GM12864 (cell line): Measurements from ENCODE around the gene FAAP100.

Experiments
- DNase-seq: peaks from one replicate; pipeline ENCODE4 v3.0.0-alpha.2; 2011; ENCODE audit warnings: low read depth
- H3K4me3 ChIP-seq: 2 replicates; pipeline ENCODE4 v1.5.1; 2011; ENCODE audit warnings: mild to moderate bottlenecking, low read depth, low read length, control low read depth
- TF ChIP-seq, protein P1 (sequence below): IDR thresholded peaks from 2 replicates; pipeline ENCODE4 v1.5.1; 2011; ENCODE audit warnings: low read depth, mild to moderate bottlenecking, moderate library complexity, low read length, control low read depth, inconsistent platforms; ENCODE audit errors: missing control alignments

The FAAP100 gene

DNA sequence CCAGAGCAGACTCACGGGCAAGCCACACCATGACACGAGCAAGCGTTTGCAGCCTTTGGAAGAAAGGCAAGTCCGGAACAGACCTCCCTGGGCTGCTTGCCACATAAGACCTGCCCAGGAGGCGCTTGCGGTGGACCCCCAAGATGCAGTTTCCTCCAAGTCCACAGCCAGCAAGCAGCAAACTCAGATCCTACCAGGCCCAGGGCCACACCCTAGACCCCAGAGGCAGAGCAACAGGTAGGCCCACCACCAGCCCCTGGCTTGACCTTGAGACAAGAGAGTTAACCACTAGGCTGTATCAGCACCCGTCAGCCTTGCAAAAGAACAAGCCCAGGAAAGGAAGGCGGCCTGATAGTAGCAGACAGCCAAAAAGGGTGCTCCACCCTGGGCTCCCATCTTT, 2.3 kb downstream of the FAAP100 start:
- TF ChIP-seq, protein P1, sequence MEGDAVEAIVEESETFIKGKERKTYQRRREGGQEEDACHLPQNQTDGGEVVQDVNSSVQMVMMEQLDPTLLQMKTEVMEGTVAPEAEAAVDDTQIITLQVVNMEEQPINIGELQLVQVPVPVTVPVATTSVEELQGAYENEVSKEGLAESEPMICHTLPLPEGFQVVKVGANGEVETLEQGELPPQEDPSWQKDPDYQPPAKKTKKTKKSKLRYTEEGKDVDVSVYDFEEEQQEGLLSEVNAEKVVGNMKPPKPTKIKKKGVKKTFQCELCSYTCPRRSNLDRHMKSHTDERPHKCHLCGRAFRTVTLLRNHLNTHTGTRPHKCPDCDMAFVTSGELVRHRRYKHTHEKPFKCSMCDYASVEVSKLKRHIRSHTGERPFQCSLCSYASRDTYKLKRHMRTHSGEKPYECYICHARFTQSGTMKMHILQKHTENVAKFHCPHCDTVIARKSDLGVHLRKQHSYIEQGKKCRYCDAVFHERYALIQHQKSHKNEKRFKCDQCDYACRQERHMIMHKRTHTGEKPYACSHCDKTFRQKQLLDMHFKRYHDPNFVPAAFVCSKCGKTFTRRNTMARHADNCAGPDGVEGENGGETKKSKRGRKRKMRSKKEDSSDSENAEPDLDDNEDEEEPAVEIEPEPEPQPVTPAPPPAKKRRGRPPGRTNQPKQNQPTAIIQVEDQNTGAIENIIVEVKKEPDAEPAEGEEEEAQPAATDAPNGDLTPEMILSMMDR = no peak
- DNase-seq = no peak
- no peak overlapping the region for H3K4me3 ChIP-seq

DNA sequence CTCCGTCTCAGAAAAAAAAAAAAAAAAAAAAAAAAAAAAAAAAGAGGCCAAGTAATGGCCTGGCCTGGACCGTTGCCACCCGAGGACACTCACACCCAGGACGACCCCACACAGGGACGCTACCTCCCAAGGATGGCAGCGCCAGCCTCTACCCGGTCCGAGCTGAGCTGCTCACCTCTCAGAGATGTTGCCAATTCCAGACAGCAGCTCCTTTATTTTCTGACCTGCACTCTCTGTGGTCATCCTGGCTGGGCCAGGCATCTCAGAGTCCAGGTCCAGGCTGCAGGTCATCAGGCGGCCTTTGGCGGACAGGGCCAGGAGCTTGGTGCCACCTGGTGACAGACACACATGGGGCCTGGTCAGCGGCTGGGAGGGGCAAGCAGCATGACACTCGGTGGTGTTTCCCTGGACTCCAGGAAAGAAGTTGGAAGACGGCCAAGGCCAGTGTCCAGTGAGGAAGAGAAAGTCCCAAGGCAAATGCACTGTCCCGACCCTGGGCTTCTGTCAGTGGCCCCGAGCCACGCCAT, 3.1 kb downstream of the FAAP100 start:
- no peak overlapping the region for H3K4me3 ChIP-seq
- TF ChIP-seq, protein P1 = no peak
- no peak for DNase-seq

DNA sequence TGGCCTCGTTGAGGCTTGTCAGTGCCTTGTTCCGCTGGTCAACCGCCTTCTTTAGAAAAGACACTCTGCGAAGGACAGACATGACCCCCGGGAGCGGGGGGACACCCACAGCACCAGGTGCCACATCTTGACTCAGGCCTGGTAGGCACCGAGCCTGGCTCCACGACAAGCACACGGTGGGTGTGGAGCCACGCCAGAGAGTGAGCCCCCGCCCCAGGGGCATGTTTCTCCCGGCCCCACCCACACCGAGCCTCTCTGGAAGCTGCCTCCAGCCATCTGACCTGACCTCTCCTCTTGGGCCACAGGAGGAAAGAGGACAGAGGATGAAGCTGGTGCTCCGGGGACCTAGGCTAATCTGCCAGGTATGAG, 4.6 kb downstream of the FAAP100 start:
- no peak for DNase-seq
- H3K4me3 ChIP-seq = no peak overlapping the region
- TF ChIP-seq, protein P1 = no peak

DNA sequence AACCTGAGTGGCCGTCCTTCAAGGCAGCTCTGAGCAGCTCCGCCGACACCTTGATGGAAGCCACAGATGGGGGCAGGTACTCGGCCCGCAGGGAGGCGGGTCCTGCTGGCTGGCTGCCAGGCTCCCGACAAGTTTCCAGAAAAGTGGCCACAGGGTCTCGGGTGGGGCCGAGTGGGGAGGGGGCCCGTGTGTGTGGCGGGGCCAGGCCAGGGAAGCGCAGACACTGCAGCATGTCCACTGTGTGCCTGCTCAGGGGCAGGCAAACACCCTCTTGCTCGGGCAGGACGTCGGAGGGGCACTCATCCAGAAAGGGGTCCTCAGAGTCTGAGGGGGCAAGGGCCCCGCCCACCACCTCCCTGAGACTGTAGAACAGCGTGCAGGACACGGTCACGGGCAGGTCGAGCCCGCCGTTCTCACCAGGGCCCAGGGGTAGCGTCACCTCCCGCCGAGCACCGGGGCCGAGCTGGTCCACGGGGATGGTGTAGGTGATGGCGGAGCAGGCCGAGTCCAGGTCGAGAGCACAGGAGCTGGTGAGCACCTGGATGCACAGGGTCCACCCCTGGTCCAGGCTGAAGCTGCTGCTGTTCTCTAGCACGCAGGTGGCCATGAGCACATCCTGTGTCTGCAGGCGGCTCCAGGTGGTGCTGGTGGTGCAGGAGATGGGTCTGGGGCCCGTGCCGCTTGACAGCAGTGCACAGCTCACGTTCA, 5.1 kb downstream of the FAAP100 start:
- H3K4me3 ChIP-seq = no peak overlapping the region

DNA sequence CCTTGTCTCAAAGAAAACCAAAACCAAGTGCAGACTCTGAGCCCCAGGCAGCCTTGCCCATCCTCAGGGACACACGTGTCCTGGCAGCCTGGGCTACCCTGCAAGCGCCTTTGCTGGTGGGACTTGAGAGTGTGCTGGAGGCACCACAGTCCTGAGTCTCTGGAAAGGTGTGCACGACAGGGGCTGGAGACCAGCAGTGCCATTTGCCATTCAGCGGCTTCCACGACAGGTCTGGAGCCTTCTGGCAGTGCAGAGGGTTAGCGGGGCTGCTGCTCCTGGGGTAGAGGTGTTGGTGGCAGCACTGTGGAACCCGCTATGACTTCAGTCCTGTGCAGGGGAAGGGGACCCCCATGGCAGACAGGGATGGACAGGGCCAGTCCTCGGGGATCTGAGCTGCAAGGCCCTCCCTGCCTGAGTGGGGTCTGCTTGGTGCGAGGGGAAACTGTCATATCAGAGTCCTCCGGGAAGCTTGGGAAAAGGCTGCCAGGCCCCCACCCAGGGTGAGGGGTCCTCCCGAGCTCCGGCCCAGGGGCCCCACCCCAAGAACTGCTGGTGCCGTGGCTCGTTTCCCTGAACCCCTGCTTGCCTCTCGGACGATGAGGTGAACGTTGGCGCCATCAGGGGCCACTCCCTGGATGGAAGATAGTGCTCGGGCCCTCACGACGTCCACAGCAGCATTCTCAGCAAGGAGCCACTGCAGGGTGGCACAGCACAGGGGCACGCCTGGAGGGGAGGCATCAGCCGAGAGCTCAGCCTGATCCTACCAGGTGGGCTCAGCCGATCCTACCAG, 6.8 kb downstream of the FAAP100 start:
- no peak overlapping the region for H3K4me3 ChIP-seq
- no peak for DNase-seq
- TF ChIP-seq, protein P1 = no peak

More for the DNA sequence above, 5.1 kb downstream of the FAAP100 start:
- TF ChIP-seq, protein P1 = no peak
- no peak for DNase-seq

DNA sequence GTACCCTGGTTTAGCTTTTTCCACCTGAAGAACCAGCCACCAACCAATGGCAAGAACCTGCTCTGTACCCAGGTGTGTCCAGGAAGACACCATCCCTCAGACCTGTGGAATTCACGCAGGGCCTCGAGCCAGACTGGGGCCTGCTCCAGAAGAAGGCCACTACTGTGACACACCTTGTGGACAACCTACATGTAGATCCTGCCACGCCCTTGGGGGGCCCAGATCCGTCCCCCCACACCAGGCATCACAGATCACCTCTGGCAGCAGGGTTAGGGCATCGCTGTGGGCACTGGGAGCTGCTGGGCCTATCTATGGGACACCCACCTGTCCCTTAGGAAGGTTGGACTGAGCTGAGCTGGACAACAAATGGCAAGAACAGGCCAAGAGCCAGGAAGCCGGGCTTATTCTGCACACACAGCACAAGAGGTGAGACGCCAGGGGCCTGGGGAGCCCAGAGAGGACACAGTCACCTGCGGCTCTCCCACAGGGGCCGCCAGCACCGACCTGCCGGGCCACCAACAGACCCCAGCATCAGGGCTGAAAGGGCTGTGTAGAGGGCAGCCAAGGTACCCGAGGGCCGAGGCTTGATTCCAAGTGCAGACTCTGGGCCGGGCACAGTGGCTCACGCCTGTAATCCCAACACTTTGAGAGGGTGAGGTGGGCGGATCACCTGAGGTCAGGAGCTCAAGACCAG, 7.7 kb downstream of the FAAP100 start:
- TF ChIP-seq, protein P1 = no peak
- DNase-seq = no peak
- H3K4me3 ChIP-seq = no peak overlapping the region
